Endothelial cell of umbilical vein (primary cell): ENCODE results near the gene CERK. TPM values are rescaled to one million over a fixed set of nuclear protein-coding genes. Genes with fewer than 3 reads are reported as not detected.

Experiments
- BruUV-seq: library from RNA; stranded (reverse); fragments of 400-500 nt; replicated peaks from 2 replicates; lab custom pipeline; 2021; lab: Mats Ljungman, UMichigan
- CTCF ChIA-PET: fragments of 300-600, 350-600 bp; sonication (Branson Sonifier 250); formaldehyde crosslinking; loops from one replicate; lab custom pipeline; 2021; ENCODE audit warnings: antibody characterized with exemption, inconsistent platforms; lab: Charles Lee
- POLR2A ChIA-PET: fragments of 300-600, 350-600 bp; sonication (Branson Sonifier 250); formaldehyde crosslinking; loops from one replicate; lab custom pipeline; 2021; ENCODE audit warnings: antibody characterized with exemption, inconsistent platforms; lab: Charles Lee
- DNase-seq: peaks from one replicate; pipeline ENCODE4 v3.0.0-alpha.2; 2011; ENCODE audit warnings: low read depth, low spot score
- FAIRE-seq: peaks from 2 replicates; lab custom pipeline; 2011; peaks lifted over from hg19 to GRCh38; lab: Jason Lieb, UNC
- H2AFZ ChIP-seq: 2 replicates; pipeline ENCODE4 v1.6.0; 2012; ENCODE audit warnings: low read depth, low read length, control low read depth, inconsistent platforms
- H3K27ac ChIP-seq: 2 replicates; pipeline ENCODE4 v1.5.1; 2011; ENCODE audit warnings: low read depth, mild to moderate bottlenecking, control low read depth, low read length, moderate library complexity; ENCODE audit not compliant: insufficient read depth
- H3K27me3 ChIP-seq, 2 experiments: 2 replicates each; pipeline versions ENCODE4 v1.6.0 to v1.6.1; 2011; ENCODE audit warnings: low read length in 2 of 2, mixed read lengths in 1 of 2; ENCODE audit not compliant: control insufficient read depth in 2 of 2, insufficient read depth in 2 of 2
- H3K36me3 ChIP-seq, 2 experiments: 2 replicates in 1 of 2; 3 replicates in 1 of 2; pipeline ENCODE4 v1.5.1; 2011; ENCODE audit warnings: low read length in 2 of 2, mild to moderate bottlenecking in 1 of 2, moderate library complexity in 1 of 2; ENCODE audit not compliant: control insufficient read depth in 2 of 2, insufficient read depth in 2 of 2; ENCODE audit errors: extremely low read depth in 1 of 2
- H3K4me1 ChIP-seq: 3 replicates; pipeline ENCODE4 v1.5.1; 2011; ENCODE audit warnings: mild to moderate bottlenecking, low read length; ENCODE audit not compliant: control insufficient read depth, insufficient read depth; ENCODE audit errors: extremely low read depth
- H3K4me2 ChIP-seq: 2 replicates; pipeline ENCODE4 v1.6.1; 2011; ENCODE audit warnings: low read length, control low read depth, mixed read lengths; ENCODE audit not compliant: insufficient read depth
- H3K4me3 ChIP-seq, 3 experiments: fragments of 200-600 bp in 1 of 3; sonication (generic), shearing (Covaris generic) in 1 of 3; replicated peaks in 1 of 3; 2 replicates each; pipeline ENCODE4 v1.5.1; 2011 to 2016; ENCODE audit warnings: control low read depth in 3 of 3, low read length in 3 of 3, mild to moderate bottlenecking in 2 of 3, inconsistent platforms in 1 of 3, low read depth in 1 of 3, moderate library complexity in 1 of 3; ENCODE audit not compliant: insufficient read depth in 1 of 3
- H3K79me2 ChIP-seq: 2 replicates; pipeline ENCODE4 v1.6.0; 2012; ENCODE audit warnings: low read length, inconsistent platforms; ENCODE audit not compliant: control insufficient read depth, insufficient read depth
- H3K9ac ChIP-seq: replicated peaks from 2 replicates; pipeline ENCODE3; 2011; ENCODE audit warnings: low read length, control low read depth; ENCODE audit not compliant: insufficient read depth; ENCODE audit errors: extremely low read depth
- H3K9me1 ChIP-seq: replicated peaks from 3 replicates; pipeline ENCODE4 v1.6.0; 2011; ENCODE audit warnings: mild to moderate bottlenecking, low read length; ENCODE audit not compliant: control insufficient read depth, insufficient read depth; ENCODE audit errors: extremely low read depth
- H3K9me3 ChIP-seq: replicated peaks from 2 replicates; pipeline ENCODE4 v1.5.1; 2012; ENCODE audit warnings: low read length, inconsistent platforms; ENCODE audit not compliant: control insufficient read depth, insufficient read depth
- H4K20me1 ChIP-seq: replicated peaks from 2 replicates; pipeline ENCODE3; 2011; ENCODE audit warnings: mild to moderate bottlenecking, low read length; ENCODE audit not compliant: control insufficient read depth, insufficient read depth; ENCODE audit errors: extremely low read depth
- CTCF ChIP-seq, 2 donors: IDR thresholded peaks; 1 replicate in 1 of 2; 2 replicates in 1 of 2; pipeline ENCODE4 v1.5.1; 2011; ENCODE audit warnings: low read length in 2 of 2, mild to moderate bottlenecking in 2 of 2, moderate library complexity in 2 of 2, control low read depth in 1 of 2, inconsistent platforms in 1 of 2, low read depth in 1 of 2; ENCODE audit not compliant: insufficient read depth in 1 of 2; ENCODE audit errors: extremely low read depth in 1 of 2
- EZH2 ChIP-seq: IDR thresholded peaks from 2 replicates; pipeline ENCODE4 v1.6.1; 2012; ENCODE audit warnings: borderline replicate concordance, low read depth, mild to moderate bottlenecking, moderate library complexity, low read length, inconsistent platforms; ENCODE audit not compliant: severe bottlenecking
- FOS ChIP-seq: IDR thresholded peaks from 2 replicates; pipeline ENCODE4 v1.6.1; 2011; ENCODE audit warnings: mild to moderate bottlenecking, low read length, moderate library complexity, borderline replicate concordance; ENCODE audit not compliant: insufficient read depth
- GATA2 ChIP-seq: IDR thresholded peaks from 2 replicates; pipeline ENCODE4 v1.7.0; 2011; ENCODE audit warnings: low read depth, mild to moderate bottlenecking, moderate library complexity, mixed read lengths, low read length; ENCODE audit not compliant: insufficient read length, insufficient read depth
- JUN ChIP-seq: IDR thresholded peaks from 2 replicates; pipeline ENCODE4 v1.6.1; 2011; ENCODE audit warnings: borderline replicate concordance, low read depth; ENCODE audit not compliant: insufficient read length, insufficient read depth
- MAX ChIP-seq: IDR thresholded peaks from 2 replicates; pipeline ENCODE4 v1.6.1; 2011; ENCODE audit not compliant: insufficient read depth, insufficient read length
- MYC ChIP-seq: IDR thresholded peaks from one replicate; pipeline ENCODE4 v1.6.1; 2011; ENCODE audit warnings: mild to moderate bottlenecking, low read depth, low read length
- POLR2A ChIP-seq: IDR thresholded peaks from 2 replicates; pipeline ENCODE4 v1.6.1; 2012; ENCODE audit warnings: low read depth, mild to moderate bottlenecking, control low read depth, low read length
- POLR2AphosphoS5 ChIP-seq: IDR thresholded peaks from 2 replicates; pipeline ENCODE4 v1.6.1; 2012; ENCODE audit warnings: low read depth, mild to moderate bottlenecking, control low read depth, low read length, moderate library complexity; ENCODE audit not compliant: insufficient read depth
- dilution Hi-C: fragments of 300-500 bp; cut with MboI; formaldehyde crosslinking; loops from one replicate; pipeline ENCODE4 v1.15.0; 2019; ENCODE audit warnings: low sequenced_read_pairs; ENCODE audit not compliant: extremely low pct_ligation_motif_present
- intact Hi-C: fragments of 100-400 bp; cut with micrococcal nuclease; formaldehyde crosslinking; loops from one replicate; pipeline ENCODE4 v1.10.0; 2022
- polyA plus RNA-seq, 4 experiments: library from polyadenylated mRNA; depleted of rRNA in 3 of 4; stranded (reverse) in 3 of 4; unstranded in 1 of 4; fragments of >200 nt; gene quantifications; 2 replicates each; pipeline versions ENCODE4 v1.2.1 to v1.2.3, GENCODE V29; 2011 to 2012; ENCODE audit warnings: missing spikeins in 1 of 4
- total RNA-seq: library from RNA; stranded (reverse); gene quantifications from 2 replicates; pipeline ENCODE4 v1.2.3, GENCODE V29; 2021

Gene CERK
- total and polyA plus RNA-seq, 2 donors (not counting 3 experiments of a cell fraction or from before 2014, with no cell fraction given) = 61.1 to 88.0 TPM

GRCh38 chr22:46688949-46689348 is 49.1 kb downstream of the CERK start:
- no peak for FAIRE-seq
- POLR2A ChIA-PET = no interaction called here
- Histone ChIP-seq H3K9me1 (no peaks in the 10 kb centered on the region), H3K4me3 (no peak overlapping the region), H2AFZ (no peak overlapping the region), H3K9ac (no peak overlapping the region), H3K27ac (no peak overlapping the region), H3K27me3 (no peaks in the 10 kb centered on the region), H3K4me2 (no peak overlapping the region), H3K4me1 (peaks cover 15% of the 10 kb centered on the region), H3K79me2 (no peaks in the 10 kb centered on the region), H3K36me3 (peaks cover 21 to 41% of the 10 kb centered on the region in 2 experiments), H3K9me3 (no peaks in the 10 kb centered on the region), H4K20me1 (no peaks in the 10 kb centered on the region)
- dilution Hi-C loops = no loop called here
- CTCF ChIA-PET = interaction anchor here (1.0 to 1.2 kb wide), 2 partner anchors 9 to 125 kb away, joined by 3 to 4 read pairs; no protein-coding TSS in a partner anchor
- BruUV-seq = no TSS peak
- DNase-seq = no peak
- no peak for TF ChIP-seq JUN
- TF ChIP-seq POLR2AphosphoS5 = no peak
- no peak for TF ChIP-seq MYC
- TF ChIP-seq GATA2 = no peak
- TF ChIP-seq FOS = no peak
- no peak for TF ChIP-seq MAX
- no peak for TF ChIP-seq CTCF (IDR thresholded peaks at IDR 0.05; ENCODE audit: extremely low read depth in 1 of 2, insufficient read depth in 1 of 2, low read depth in 1 of 2, low read length in 2 of 2)
- TF ChIP-seq POLR2A = no peak
- no peak for TF ChIP-seq EZH2
- intact Hi-C loops = no loop called here
